Endodermal cell (in vitro differentiated cells): Measurements from ENCODE around the gene ZNF331. TPM values are rescaled to one million over a fixed set of nuclear protein-coding genes. Genes with fewer than 3 reads are reported as not detected.
A peak's percentile ranks its signal among the peaks of the same experiment; 100 is the strongest.

Experiments used
- DNase-seq: peaks from one replicate; pipeline ENCODE4 v3.0.0-alpha.2; 2017
- H3K27ac ChIP-seq: 2 replicates; pipeline ENCODE4 v1.5.1; 2013; ENCODE audit warnings: mild to moderate bottlenecking, low read depth, low read length, moderate library complexity
- H3K27me3 ChIP-seq: 2 replicates; pipeline ENCODE4 v1.6.1; 2013; ENCODE audit warnings: mild to moderate bottlenecking, low read length, moderate library complexity; ENCODE audit not compliant: insufficient read depth, control insufficient read depth, poor library complexity, severe bottlenecking
- H3K36me3 ChIP-seq: 2 replicates; pipeline ENCODE4 v1.7.0; 2013; ENCODE audit warnings: mild to moderate bottlenecking, low read length, moderate library complexity; ENCODE audit not compliant: control insufficient read depth, insufficient read depth
- H3K4me1 ChIP-seq: one replicate; pipeline ENCODE4 v1.7.0; 2013; ENCODE audit warnings: low read length; ENCODE audit not compliant: control insufficient read depth, insufficient read depth
- H3K4me3 ChIP-seq: 2 replicates; pipeline ENCODE4 v1.5.1; 2013; ENCODE audit warnings: mild to moderate bottlenecking, low read length, moderate library complexity
- H3K9ac ChIP-seq: 2 replicates; pipeline ENCODE4 v1.6.1; 2013; ENCODE audit warnings: mild to moderate bottlenecking, low read length, moderate library complexity; ENCODE audit not compliant: poor library complexity, severe bottlenecking; ENCODE audit errors: extremely low read depth
- H3K9me3 ChIP-seq: 2 replicates; pipeline ENCODE4 v1.6.1; 2013; ENCODE audit warnings: mild to moderate bottlenecking, low read length, moderate library complexity; ENCODE audit not compliant: control insufficient read depth
- H3K27ac Mint-ChIP-seq: 2 replicates; pipeline ENCODE4 v1.8.0; 2020; ENCODE audit warnings: mixed read lengths
- H3K27me3 Mint-ChIP-seq: 2 replicates; pipeline ENCODE4 v1.8.0; 2021; ENCODE audit warnings: mild to moderate bottlenecking, mixed read lengths; ENCODE audit not compliant: insufficient read depth
- H3K36me3 Mint-ChIP-seq: 2 replicates; pipeline ENCODE4 v1.8.0; 2020; ENCODE audit warnings: low read depth, mixed read lengths
- H3K4me1 Mint-ChIP-seq: 2 replicates; pipeline ENCODE4 v1.8.0; 2020; ENCODE audit warnings: mixed read lengths
- H3K4me3 Mint-ChIP-seq: 2 replicates; pipeline ENCODE4 v1.8.0; 2020; ENCODE audit warnings: mild to moderate bottlenecking, moderate library complexity, mixed read lengths
- H3K9me3 Mint-ChIP-seq: 2 replicates; pipeline ENCODE4 v1.8.0; 2020; ENCODE audit warnings: mild to moderate bottlenecking, mixed read lengths
- CTCF ChIP-seq: fragments of 200-600 bp; sonication (generic); conservative IDR thresholded peaks from 2 replicates; pipeline ENCODE4 v1.5.0; 2021; ENCODE audit warnings: antibody characterized with exemption, mild to moderate bottlenecking
- WGBS, 2 experiments: methylation state at CpG; one replicate each; pipeline versions ENCODE4 v1.1.5 to v1.1.7; 2013; ENCODE audit warnings: missing lambda C conversion rate in 2 of 2, mixed read lengths in 1 of 2; ENCODE audit not compliant: insufficient coverage in 1 of 2, insufficient read length in 1 of 2; 5-methylcytosine and 5-hydroxymethylcytosine counted together
- total RNA-seq, 2 donors: library from RNA; stranded (reverse); fragmentation: NEBNext Ultra II Directional in 1 of 2; extraction: Animal tissue kit (Norgen Biotek cat#: 25700) in 1 of 2; gene quantifications; 2 replicates in 1 of 2; 3 replicates in 1 of 2; pipeline ENCODE4 v1.2.1, GENCODE V29; 2021

The ZNF331 gene
- total RNA-seq, 2 donors from 2014 or later: 32.1 to 50.1 TPM

DNA sequence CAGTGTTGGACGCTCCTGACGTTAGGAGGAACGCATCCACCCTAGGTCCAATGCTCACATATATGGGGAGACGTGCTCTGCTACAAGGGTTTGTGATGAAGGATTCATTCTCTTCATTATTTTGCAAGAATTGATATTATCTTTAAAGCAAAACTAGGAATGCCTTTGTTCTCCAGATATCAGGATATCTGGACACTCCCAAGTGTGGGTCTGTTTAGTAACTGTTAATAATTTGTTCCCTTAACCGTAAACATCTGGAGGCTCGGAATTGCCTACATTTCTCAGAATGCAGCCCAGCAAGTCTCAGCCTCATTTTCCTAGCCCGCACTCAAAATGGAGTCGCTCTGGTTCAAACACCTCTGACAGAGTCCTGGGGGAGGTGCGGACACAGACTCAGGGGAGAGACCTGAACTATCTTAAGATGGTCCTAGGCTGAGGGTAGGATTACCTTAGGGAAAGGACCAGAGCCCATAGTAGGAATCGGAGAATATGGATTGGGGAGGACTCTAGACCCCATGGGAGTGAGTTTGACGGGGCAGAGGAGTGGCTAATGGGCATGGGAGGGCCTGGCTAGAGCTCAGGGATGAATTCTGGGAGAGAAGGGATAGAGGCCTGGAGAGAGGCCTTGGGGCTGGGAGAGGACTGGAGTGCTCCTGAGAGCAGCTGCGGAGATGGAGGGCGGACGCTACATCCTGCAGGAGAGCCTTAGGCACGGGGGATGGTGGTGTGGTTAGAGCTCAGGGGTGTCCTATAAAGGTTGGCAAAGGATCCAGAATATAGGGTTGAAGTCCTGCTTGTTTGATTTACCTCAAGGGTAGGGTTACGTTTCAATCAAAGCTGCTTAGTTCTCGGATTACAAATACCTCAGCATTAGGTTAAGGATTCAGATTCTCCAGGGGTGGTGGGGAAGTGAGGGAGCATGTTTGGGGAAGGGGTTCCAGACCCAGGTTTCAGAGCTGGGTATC is 43.2 kb downstream of the ZNF331 start:
- no peak for DNase-seq
- Histone ChIP-seq H3K4me1 (no peaks in the 10 kb centered on the region), H3K27me3 (no peaks in the 10 kb centered on the region), H3K36me3 (peaks cover 37% of the 10 kb centered on the region), H3K9me3 (peaks cover 47% of the 10 kb centered on the region), H3K9ac (no peak overlapping the region), H3K4me3 (no peak overlapping the region), H3K27ac (no peak overlapping the region)
- TF ChIP-seq CTCF: no peak
- 90 to 92% methylated on average over 11 to 16 of the region's 17 CpGs for WGBS, 2 experiments
- H3K27ac Mint-ChIP-seq: peak overlapping the region; percentile 53
- no peaks in the 10 kb centered on the region for H3K27me3 Mint-ChIP-seq
- peaks cover 30% of the 10 kb centered on the region for H3K9me3 Mint-ChIP-seq
- H3K4me3 Mint-ChIP-seq: no peak overlapping the region
- peaks cover 38% of the 10 kb centered on the region for H3K36me3 Mint-ChIP-seq
- H3K4me1 Mint-ChIP-seq: peaks cover 9% of the 10 kb centered on the region

GRCh38 chr19:53581871-53582279 is 43.9 kb downstream of the ZNF331 start:
- peak overlapping the region; percentile 53 for H3K27ac Mint-ChIP-seq
- TF ChIP-seq CTCF: no peak
- no peak overlapping the region for H3K4me3 ChIP-seq
- peaks cover 27% of the 10 kb centered on the region for H3K9me3 Mint-ChIP-seq
- H3K4me3 Mint-ChIP-seq: no peak overlapping the region
- H3K4me1 ChIP-seq: no peaks in the 10 kb centered on the region
- no peaks in the 10 kb centered on the region for H3K27me3 Mint-ChIP-seq
- peaks cover 30% of the 10 kb centered on the region for H3K36me3 Mint-ChIP-seq
- H3K27me3 ChIP-seq: no peaks in the 10 kb centered on the region
- H3K9ac ChIP-seq: no peak overlapping the region
- H3K36me3 ChIP-seq: peaks cover 30% of the 10 kb centered on the region
- 79 to 82% methylated on average over 2 to 6 of the region's 6 CpGs for WGBS, 2 experiments
- peak; percentile 54 for DNase-seq
- no peak overlapping the region for H3K27ac ChIP-seq
- peaks cover 9% of the 10 kb centered on the region for H3K4me1 Mint-ChIP-seq
- H3K9me3 ChIP-seq: peaks cover 44% of the 10 kb centered on the region

DNA sequence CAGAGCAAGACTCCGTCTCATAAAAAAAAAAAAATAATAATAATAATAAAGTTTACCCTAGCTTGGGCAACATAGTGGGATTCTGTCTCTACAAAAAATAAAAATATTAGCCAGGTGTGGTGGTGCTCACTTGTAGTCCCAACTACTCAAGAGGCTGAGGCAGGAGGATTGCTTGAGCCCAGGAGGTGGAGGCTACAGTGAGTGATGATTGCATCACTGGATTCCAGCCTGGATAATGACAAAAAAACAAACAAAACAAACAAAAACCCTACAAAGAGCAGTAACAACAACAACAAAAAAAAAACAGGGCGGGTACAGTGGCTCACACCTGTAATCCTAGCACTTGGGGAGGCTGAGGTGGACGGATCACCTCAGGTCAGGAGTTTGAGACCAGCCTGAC is 45.2 kb downstream of the ZNF331 start:
- no peak overlapping the region for H3K9ac ChIP-seq
- Mint-ChIP-seq H3K4me3 (no peak overlapping the region), H3K4me1 (peaks cover 9% of the 10 kb centered on the region), H3K27me3 (no peaks in the 10 kb centered on the region), H3K27ac (no peak overlapping the region), H3K9me3 (peaks cover 14% of the 10 kb centered on the region), H3K36me3 (peaks cover 17% of the 10 kb centered on the region)
- H3K36me3 ChIP-seq: peaks cover 17% of the 10 kb centered on the region
- TF ChIP-seq CTCF: no peak
- no peak overlapping the region for H3K27ac ChIP-seq
- no peak overlapping the region for H3K4me3 ChIP-seq
- DNase-seq: no peak
- H3K27me3 ChIP-seq: no peaks in the 10 kb centered on the region
- WGBS, 2 experiments: 93 to 100% methylated on average over 1 to 2 of the region's 3 CpGs
- H3K9me3 ChIP-seq: peaks cover 32% of the 10 kb centered on the region
- H3K4me1 ChIP-seq: no peaks in the 10 kb centered on the region
